Activated naive CD4-positive, alpha-beta T cell treated with anti-CD3 and anti-CD28 coated beads, Interleukin-2, amount 10 ng/mL, durations not matched to agents 7 days and 5 days (primary cell): ENCODE data around the gene MT1G.
A peak's percentile ranks its signal among the peaks of the same experiment; 100 is the strongest.
"Not testable (repeated sequence)": the region's sequence is repeated elsewhere in the genome, so short reads cannot be mapped to it uniquely, and the experiment has no call there.

Experiments
- CTCF ChIA-PET: fragments of 350-600 bp; sonication (Branson Sonifier 250); formaldehyde crosslinking; loops from one replicate; lab custom pipeline; 2021; ENCODE audit warnings: antibody characterized with exemption; lab: Charles Lee
- DNase-seq: peaks from one replicate; pipeline ENCODE4 v3.0.0-alpha.2; 2020
- H3K27ac Mint-ChIP-seq: one replicate; pipeline ENCODE4 v1.8.0; 2021; ENCODE audit warnings: mild to moderate bottlenecking, moderate library complexity, mixed read lengths
- H3K27me3 Mint-ChIP-seq: one replicate; pipeline ENCODE4 v1.8.0; 2021; ENCODE audit warnings: mild to moderate bottlenecking, mixed read lengths
- H3K36me3 Mint-ChIP-seq: one replicate; pipeline ENCODE4 v1.8.0; 2021; ENCODE audit warnings: mixed read lengths
- H3K4me1 Mint-ChIP-seq: one replicate; pipeline ENCODE4 v1.8.0; 2021; ENCODE audit warnings: mixed read lengths
- H3K4me3 Mint-ChIP-seq: one replicate; pipeline ENCODE4 v1.8.0; 2021; ENCODE audit warnings: mild to moderate bottlenecking, moderate library complexity, mixed read lengths
- H3K9me3 Mint-ChIP-seq: one replicate; pipeline ENCODE4 v1.8.0; 2021; ENCODE audit warnings: mixed read lengths

MT1G gene

GRCh38 chr16:56667581-56668571, at the start of gene MT1G:
MT1G (minus strand) TSS chr16:56668065; CDS start chr16:56667993, 72 bp downstream.
- Mint-ChIP-seq H3K9me3 (no peaks in the 10 kb centered on the region), H3K36me3 (peaks cover 2% of the 10 kb centered on the region), H3K4me3 (peak within 1 kb of the TSS; percentile 36), H3K4me1 (peaks cover 41% of the 10 kb centered on the region), H3K27ac (no peak within 1 kb of the TSS), H3K27me3 (peaks cover 96% of the 10 kb centered on the region)
- CTCF ChIA-PET: interaction anchor here (0.7 to 1.5 kb wide), 3 partner anchors 10 to 67 kb away, joined by 3 to 4 read pairs (median 4); no protein-coding TSS in a partner anchor
- peak; percentile 66 for DNase-seq

GRCh38 chr16:56717532-56717931, 49.7 kb upstream of the MT1G start:
- not testable (repeated sequence) for H3K27ac Mint-ChIP-seq, H3K4me3 Mint-ChIP-seq, H3K9me3 Mint-ChIP-seq, H3K4me1 Mint-ChIP-seq, H3K36me3 Mint-ChIP-seq, DNase-seq
- CTCF ChIA-PET: interaction anchor here (0.7 to 1.1 kb wide), 2 partner anchors 42 to 189 kb away, joined by 3 to 5 read pairs; no protein-coding TSS in a partner anchor
- H3K27me3 Mint-ChIP-seq: peaks cover 17% of the 10 kb centered on the region

GRCh38 chr16:56716761-56717160, 48.9 kb upstream of the MT1G start:
- Mint-ChIP-seq H3K36me3 (no peaks in the 10 kb centered on the region), H3K4me3 (no peak overlapping the region), H3K27me3 (peaks cover 12% of the 10 kb centered on the region), H3K27ac (no peak overlapping the region), H3K9me3 (no peaks in the 10 kb centered on the region), H3K4me1 (no peaks in the 10 kb centered on the region)
- CTCF ChIA-PET: interaction anchor here (0.6 to 1.1 kb wide), 3 partner anchors 15 to 1446 kb away, joined by 3 to 5 read pairs (median 3); no protein-coding TSS in a partner anchor
- no peak for DNase-seq

- DNase-seq: no peak
- H3K36me3 Mint-ChIP-seq: no peaks in the 10 kb centered on the region
- H3K27ac Mint-ChIP-seq: no peak overlapping the region
- no peak overlapping the region for H3K4me3 Mint-ChIP-seq
- peaks cover 6% of the 10 kb centered on the region for H3K4me1 Mint-ChIP-seq
- peaks cover 8% of the 10 kb centered on the region for H3K27me3 Mint-ChIP-seq
- CTCF ChIA-PET: interaction anchor here (1.1 to 1.5 kb wide), 3 partner anchors 13 to 139 kb away, joined by 3 to 4 read pairs (median 3); no protein-coding TSS in a partner anchor
- H3K9me3 Mint-ChIP-seq: no peaks in the 10 kb centered on the region
Observed at GRCh38 chr16:56715126-56715525, 47.3 kb upstream of the MT1G start.

GRCh38 chr16:56713794-56714193, 45.9 kb upstream of the MT1G start:
- H3K4me3 Mint-ChIP-seq: no peak overlapping the region
- no peak for DNase-seq
- no peak overlapping the region for H3K27ac Mint-ChIP-seq
- peaks cover 8% of the 10 kb centered on the region for H3K27me3 Mint-ChIP-seq
- H3K4me1 Mint-ChIP-seq: peaks cover 19% of the 10 kb centered on the region
- H3K9me3 Mint-ChIP-seq: no peaks in the 10 kb centered on the region
- CTCF ChIA-PET: no interaction called here
- H3K36me3 Mint-ChIP-seq: no peaks in the 10 kb centered on the region

GRCh38 chr16:56711862-56712261, 44.0 kb upstream of the MT1G start:
- no peak overlapping the region for H3K27ac Mint-ChIP-seq
- CTCF ChIA-PET: no interaction called here
- H3K36me3 Mint-ChIP-seq: no peaks in the 10 kb centered on the region
- no peak overlapping the region for H3K4me3 Mint-ChIP-seq
- no peaks in the 10 kb centered on the region for H3K9me3 Mint-ChIP-seq
- H3K4me1 Mint-ChIP-seq: peaks cover 33% of the 10 kb centered on the region
- H3K27me3 Mint-ChIP-seq: peaks cover 8% of the 10 kb centered on the region
- DNase-seq: no peak

GRCh38 chr16:56710181-56710737, 42.4 kb upstream of the MT1G start:
- Mint-ChIP-seq H3K4me3 (no peak overlapping the region), H3K4me1 (peaks cover 33% of the 10 kb centered on the region), H3K36me3 (no peaks in the 10 kb centered on the region), H3K9me3 (no peaks in the 10 kb centered on the region), H3K27ac (no peak overlapping the region), H3K27me3 (peaks cover 4% of the 10 kb centered on the region)
- no peak for DNase-seq
- CTCF ChIA-PET: interaction anchor here (1.2 kb wide), 1 partner anchor 18 kb away, joined by 4 read pairs; no protein-coding TSS in a partner anchor

GRCh38 chr16:56709443-56710040, 41.7 kb upstream of the MT1G start:
- DNase-seq: no peak
- Mint-ChIP-seq H3K27ac (peak overlapping the region; percentile 66), H3K27me3 (peaks cover 4% of the 10 kb centered on the region), H3K4me1 (peaks cover 33% of the 10 kb centered on the region), H3K36me3 (no peaks in the 10 kb centered on the region), H3K4me3 (peak overlapping the region; percentile 43), H3K9me3 (no peaks in the 10 kb centered on the region)
- CTCF ChIA-PET: interaction anchor here (0.7 to 1.2 kb wide), 4 partner anchors 19 to 105 kb away, joined by 3 to 4 read pairs (median 4); no protein-coding TSS in a partner anchor

GRCh38 chr16:56708525-56709442, 40.9 kb upstream of the MT1G start:
- H3K27ac Mint-ChIP-seq: peak overlapping the region; percentile 66
- peak; percentile 60 for DNase-seq
- H3K4me3 Mint-ChIP-seq: peak overlapping the region; percentile 43
- no peaks in the 10 kb centered on the region for H3K36me3 Mint-ChIP-seq
- H3K9me3 Mint-ChIP-seq: no peaks in the 10 kb centered on the region
- peaks cover 33% of the 10 kb centered on the region for H3K4me1 Mint-ChIP-seq
- H3K27me3 Mint-ChIP-seq: peaks cover 4% of the 10 kb centered on the region
- CTCF ChIA-PET: interaction anchor here (0.7 to 1.3 kb wide), 6 partner anchors 20 to 132 kb away, joined by 3 to 6 read pairs (median 4); no protein-coding TSS in a partner anchor

- H3K9me3 Mint-ChIP-seq: no peaks in the 10 kb centered on the region
- CTCF ChIA-PET: interaction anchor here (0.7 to 4.5 kb wide), 29 partner anchors 17 to 385 kb away, joined by 3 to 79 read pairs (median 6); partner anchors contain the start of gene MT1H
- H3K27me3 Mint-ChIP-seq: peaks cover 10% of the 10 kb centered on the region
- no peak for DNase-seq
- H3K4me1 Mint-ChIP-seq: peaks cover 14% of the 10 kb centered on the region
- H3K4me3 Mint-ChIP-seq: no peak overlapping the region
- no peaks in the 10 kb centered on the region for H3K36me3 Mint-ChIP-seq
- peak overlapping the region; percentile 42 for H3K27ac Mint-ChIP-seq
Observed at GRCh38 chr16:56702836-56703235, 35.0 kb upstream of the MT1G start.

GRCh38 chr16:56701534-56701933, 33.7 kb upstream of the MT1G start:
- H3K36me3 Mint-ChIP-seq: no peaks in the 10 kb centered on the region
- H3K4me3 Mint-ChIP-seq: no peak overlapping the region
- H3K27ac Mint-ChIP-seq: no peak overlapping the region
- CTCF ChIA-PET: interaction anchor here (0.8 to 4.5 kb wide), 43 partner anchors 9 to 383 kb away, joined by 3 to 79 read pairs (median 5); partner anchors contain the start of genes BBS2, MT1H, MT1X and MT2A
- peaks cover 16% of the 10 kb centered on the region for H3K27me3 Mint-ChIP-seq
- H3K4me1 Mint-ChIP-seq: peaks cover 10% of the 10 kb centered on the region
- no peaks in the 10 kb centered on the region for H3K9me3 Mint-ChIP-seq
- no peak for DNase-seq

- Mint-ChIP-seq H3K36me3 (no peaks in the 10 kb centered on the region), H3K4me3 (no peak overlapping the region), H3K27ac (no peak overlapping the region), H3K9me3 (no peaks in the 10 kb centered on the region), H3K27me3 (peaks cover 21% of the 10 kb centered on the region), H3K4me1 (peaks cover 10% of the 10 kb centered on the region)
- CTCF ChIA-PET: interaction anchor here (1.2 to 4.5 kb wide), 10 partner anchors 16 to 187 kb away, joined by 3 to 79 read pairs (median 14); no protein-coding TSS in a partner anchor
- no peak for DNase-seq
Observed at GRCh38 chr16:56700631-56701030, 32.8 kb upstream of the MT1G start.

GRCh38 chr16:56700195-56700594, 32.3 kb upstream of the MT1G start:
- Mint-ChIP-seq H3K27ac (no peak overlapping the region), H3K4me1 (peaks cover 10% of the 10 kb centered on the region), H3K36me3 (no peaks in the 10 kb centered on the region), H3K27me3 (peaks cover 26% of the 10 kb centered on the region), H3K4me3 (no peak overlapping the region), H3K9me3 (no peaks in the 10 kb centered on the region)
- CTCF ChIA-PET: interaction anchor here (1.4 to 4.5 kb wide), 7 partner anchors 23 to 186 kb away, joined by 5 to 79 read pairs (median 15); no protein-coding TSS in a partner anchor
- no peak for DNase-seq
